Measurements from ENCODE around the gene FUT6.
"Not testable (repeated sequence)": the region's sequence is repeated elsewhere in the genome, so short reads cannot be mapped to it uniquely, and the experiment has no call there.

The FUT6 gene, protein sequence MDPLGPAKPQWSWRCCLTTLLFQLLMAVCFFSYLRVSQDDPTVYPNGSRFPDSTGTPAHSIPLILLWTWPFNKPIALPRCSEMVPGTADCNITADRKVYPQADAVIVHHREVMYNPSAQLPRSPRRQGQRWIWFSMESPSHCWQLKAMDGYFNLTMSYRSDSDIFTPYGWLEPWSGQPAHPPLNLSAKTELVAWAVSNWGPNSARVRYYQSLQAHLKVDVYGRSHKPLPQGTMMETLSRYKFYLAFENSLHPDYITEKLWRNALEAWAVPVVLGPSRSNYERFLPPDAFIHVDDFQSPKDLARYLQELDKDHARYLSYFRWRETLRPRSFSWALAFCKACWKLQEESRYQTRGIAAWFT

DNA sequence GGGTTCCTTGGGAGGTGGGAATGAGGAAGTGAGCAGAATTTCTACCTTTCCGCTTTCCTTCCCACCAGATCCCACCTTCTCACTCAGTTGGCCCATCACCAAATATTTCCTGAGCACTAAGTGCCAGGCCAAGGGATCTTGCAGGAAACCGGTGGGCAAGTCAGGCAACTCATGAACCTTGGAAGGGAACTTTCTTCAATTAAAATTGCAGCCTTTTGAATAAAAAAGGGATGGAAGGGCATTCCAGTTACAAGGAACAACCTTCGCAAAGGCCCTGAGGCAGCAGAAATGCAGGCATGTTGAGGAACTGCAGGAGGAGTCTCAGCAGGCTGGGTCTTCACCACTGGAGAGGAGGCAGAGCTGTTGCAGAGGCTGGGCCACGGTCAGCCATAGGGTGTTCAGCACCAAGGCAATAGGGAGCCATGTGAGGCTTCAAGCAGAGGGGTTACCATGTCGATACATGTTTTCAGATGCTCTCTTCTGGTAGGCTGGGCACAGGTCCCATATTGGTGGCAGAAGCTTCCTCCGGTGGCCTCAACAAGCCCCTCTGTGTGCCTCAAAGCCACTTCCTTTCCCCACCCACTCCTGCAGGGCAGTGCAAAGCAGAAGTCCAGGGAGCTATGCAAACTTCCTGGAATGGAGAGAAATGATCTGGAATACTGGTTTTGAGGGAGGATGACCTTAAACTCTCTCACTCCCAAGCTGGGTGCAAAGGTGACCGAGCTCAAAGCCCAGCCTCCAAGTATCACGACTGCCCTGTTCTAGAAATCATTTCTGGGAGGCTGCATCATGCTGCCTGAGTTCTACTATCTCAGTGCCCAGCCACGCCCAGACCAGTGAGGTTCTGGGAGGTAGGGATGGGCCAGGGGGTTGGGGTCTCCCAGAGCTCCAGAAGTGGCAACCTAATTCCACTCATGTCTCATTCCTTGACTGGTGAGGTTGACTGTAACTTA lies at the start of gene FUT6:
FUT6 (minus strand) TSS at position 638 of the 953 bp plus-strand sequence. CDS start 7,135 bp downstream, outside the sequence.
- DNase-seq (ENCODE audit: low spot score), result no peak

DNA sequence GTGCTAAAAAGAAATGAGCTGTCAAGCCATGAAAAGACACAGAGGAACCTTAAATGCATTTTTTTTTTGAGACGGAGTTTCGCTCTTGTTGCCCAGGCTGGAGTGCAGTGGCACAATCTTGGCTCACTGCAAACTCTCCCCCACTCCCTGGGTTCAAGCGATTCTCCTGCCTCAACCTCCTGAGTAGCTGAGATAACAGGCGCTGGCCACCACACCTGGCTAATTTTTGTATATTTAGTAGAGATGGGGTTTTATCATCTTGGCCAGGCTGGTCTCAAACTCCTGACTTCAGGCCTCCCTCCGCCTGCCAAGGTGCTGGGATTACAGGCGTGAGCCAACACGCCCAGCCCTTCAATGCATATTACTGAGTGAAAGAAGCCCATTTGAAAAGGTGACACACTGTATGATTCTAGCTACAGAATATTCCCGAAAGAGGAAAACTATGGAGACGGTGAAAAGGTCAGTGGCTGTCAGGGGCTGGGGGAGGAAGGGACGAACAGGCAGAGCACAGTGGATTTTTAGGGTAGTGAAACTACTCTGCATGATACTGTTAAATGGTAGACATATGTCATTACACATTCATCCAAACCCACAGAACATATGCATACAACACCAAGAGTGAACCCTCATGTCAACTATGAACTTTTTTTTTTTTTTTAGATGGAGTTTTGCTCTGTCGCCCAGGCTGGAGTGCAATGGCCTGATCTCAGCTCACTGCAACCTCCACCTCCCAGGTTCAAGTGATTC lies 44.7 kb upstream of the FUT6 start:
- not testable (repeated sequence) for DNase-seq (ENCODE audit: low spot score)

DNA sequence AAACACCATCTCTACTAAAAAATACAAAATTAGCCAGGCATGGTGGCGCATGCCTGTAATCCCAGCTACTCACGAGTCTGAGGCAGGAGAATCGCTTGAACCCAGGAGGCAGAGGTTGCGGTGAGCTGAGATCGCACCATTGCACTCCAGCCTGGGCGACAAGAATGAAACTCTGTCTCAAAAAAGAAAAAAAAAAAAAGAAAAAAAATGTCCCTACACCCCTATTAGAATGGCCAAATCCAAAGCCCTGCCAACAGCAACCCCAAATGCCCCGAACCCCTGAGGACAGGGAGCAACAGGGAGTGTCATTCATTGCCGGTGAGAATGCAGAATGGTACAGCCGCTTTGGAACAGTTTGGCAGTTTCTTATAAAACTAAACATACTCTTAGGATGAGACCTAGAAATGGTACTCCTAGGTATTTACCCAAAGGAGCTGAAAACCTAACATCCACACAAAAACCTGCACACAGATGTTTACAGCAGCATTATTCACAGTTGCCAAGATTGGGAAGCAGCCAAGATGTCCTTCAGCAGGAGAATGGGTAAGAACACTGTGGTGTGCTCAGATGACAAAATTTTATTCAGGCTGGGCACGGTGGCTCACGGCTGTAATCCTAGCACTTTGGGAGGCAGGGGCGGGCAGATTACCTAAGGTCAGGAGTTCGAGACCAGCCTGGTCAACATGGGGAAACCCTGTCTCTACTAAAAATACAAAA lies 43.8 kb upstream of the FUT6 start:
- DNase-seq (ENCODE audit: low spot score), result not testable (repeated sequence)

DNA sequence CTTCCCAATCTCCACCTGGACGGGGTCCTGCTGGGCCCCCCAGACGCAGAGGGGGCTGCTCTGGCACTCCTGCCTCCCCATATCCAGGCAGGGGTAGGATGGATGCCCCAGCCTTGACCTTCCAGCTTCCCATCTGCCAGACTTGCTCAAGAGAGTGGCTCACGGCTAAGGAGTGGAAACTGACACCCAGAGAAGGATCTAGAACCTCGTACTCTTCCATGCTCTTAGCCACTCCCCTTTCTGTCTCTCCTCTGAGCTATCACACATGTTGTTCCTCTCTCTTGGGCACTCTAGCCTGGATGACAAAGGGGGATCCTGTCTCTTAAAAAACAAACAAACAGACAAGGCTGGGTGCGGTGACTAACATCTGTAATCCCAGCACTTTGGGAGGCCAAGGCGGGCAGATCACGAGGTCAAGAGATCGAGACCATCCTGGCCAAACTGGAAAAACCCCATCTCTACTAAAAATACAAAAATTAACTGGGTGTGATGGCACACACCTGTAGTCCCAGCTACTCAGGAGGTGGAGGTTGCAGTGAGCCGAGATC lies 43.0 kb upstream of the FUT6 start:
- no peak for DNase-seq (ENCODE audit: low spot score)

DNA sequence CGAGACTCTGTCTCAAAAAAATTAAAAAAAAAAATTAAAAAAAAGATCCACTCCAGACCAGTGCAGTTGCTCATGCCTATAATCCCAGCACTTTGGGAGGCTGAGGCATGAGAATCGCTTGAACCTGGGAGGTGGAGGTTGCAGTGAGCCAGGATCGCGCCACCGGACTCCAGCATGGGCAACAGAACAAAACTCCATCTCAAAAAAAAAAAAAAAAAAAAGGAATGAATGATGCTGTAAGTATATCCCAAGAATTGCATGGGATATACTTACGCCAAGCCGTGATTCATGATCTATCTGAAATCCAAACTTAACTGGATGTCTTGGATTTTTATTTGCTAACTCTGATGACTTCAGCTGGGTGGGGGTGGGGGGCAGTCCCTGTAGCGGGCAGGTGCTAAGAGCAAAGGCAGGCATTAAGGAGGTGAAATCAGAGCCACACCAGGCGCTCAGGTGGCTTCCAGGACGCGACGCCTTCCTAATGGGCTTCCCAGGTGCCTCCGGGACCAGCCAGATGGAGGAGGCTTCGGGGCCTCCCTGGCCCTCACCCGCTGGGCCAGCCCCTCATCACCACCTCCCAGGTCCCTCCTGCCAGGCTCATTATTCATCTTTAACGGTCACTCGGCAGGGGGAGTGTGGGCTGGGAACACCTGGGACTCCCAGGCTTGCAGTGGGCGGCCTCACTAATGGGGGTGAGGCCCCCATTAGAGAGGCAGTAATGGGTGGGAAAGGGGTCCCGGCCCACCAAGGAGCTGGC lies 42.2 kb upstream of the FUT6 start:
- no peak for DNase-seq (ENCODE audit: low spot score)

DNA sequence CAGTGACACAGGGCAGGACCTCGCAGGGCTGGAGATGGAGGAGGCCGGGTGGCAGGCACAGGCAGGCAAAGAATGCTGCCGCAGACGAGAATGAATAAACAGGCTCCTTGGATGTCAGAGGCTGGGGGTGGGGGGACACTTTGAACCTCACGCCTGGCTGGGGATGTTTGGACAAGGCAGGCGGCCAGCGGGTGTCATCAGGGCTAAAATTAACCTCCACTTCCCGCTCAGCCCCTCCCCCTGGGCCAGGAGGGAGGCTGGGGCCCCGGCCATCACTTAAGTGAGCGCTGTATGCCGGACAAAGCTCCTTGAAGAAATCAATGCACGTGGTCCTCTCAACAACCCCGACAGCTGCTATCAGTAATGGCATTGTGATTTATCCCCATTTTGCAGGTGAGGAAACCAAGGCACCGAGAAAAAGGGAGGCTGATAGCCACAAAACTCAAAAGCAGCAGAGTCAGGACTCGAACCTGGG lies 41.1 kb upstream of the FUT6 start:
- DNase-seq (ENCODE audit: low spot score), result no peak

DNA sequence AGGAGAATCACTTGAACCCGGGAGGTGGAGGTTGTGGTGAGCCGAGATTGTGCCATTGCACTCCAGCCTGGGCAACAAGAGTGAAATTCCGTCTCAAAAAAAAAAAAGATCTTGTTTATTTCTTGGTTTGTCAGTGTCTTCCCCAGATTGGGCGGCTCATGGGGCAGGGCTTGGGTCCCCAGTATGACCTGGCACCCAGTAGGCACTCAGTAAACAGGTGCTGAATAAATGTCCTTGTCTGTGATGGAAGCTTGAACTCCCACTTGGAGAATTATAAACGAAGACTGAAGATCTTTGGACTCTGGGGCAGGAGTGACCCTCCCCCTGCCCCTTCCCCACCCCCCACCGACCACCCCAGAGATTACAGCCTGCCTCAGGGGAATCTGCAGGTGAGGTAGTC lies 40.7 kb upstream of the FUT6 start:
- DNase-seq (ENCODE audit: low spot score), result no peak

DNA sequence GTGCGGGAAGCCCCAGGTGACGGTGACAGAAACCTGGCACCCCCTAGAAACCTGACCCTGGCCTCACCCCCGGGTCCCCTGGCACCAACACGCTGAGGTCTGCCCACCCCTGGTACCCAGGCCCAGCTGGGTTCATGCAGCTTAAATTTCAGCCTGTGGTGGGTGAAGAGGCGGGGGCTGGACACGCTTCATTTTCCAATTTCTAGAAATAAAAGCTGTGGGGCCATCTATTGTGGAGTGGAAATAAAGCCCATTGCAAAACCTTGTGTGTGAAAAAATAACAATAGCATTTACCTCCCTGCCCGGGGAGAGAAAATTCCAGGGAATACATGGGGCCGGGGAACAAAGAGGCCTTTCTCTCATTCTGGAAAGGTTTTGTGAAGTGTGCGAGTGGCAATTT lies 38.4 kb upstream of the FUT6 start:
- DNase-seq (ENCODE audit: low spot score), result no peak

DNA sequence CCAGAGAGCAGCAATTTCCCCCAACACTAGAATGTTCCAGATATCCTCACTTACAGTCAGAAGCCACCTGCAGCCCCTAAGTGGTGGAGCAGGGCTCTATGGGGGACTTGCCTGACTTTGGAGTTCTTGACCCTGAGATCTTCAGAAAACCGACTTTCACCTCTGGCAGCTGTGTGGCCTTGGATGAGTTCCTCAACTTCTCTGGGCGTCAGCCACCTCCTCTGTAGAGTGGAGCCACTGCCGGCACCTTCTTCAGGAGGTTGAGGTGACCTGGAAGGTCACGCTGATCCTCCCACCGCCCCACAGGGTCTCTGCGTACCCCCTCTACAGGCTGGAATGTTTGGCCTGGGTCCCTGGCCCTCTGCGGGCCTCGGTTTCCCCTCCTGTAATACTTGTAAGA lies 37.9 kb upstream of the FUT6 start:
- no peak for DNase-seq (ENCODE audit: low spot score)

DNA sequence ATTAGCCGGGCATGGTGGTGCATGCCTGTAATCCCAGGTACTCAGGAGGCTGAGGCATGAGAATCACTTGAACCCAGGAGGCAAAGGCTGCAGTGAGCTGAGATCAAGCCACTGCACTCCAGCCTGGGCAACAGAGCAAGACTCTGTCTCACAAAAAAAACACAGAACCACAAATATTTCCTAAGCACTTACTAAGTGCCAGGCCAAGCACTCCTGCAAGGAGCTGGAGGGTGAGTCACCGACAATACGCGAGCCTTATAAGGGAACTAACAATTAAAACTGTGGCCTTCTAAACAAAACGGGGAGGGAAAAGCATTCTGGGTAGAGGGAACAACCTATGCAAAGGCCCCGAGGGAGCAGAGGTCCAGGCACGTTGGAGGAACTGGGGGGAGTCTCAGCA lies 35.0 kb upstream of the FUT6 start:
- DNase-seq (ENCODE audit: low spot score), result not testable (repeated sequence)

DNA sequence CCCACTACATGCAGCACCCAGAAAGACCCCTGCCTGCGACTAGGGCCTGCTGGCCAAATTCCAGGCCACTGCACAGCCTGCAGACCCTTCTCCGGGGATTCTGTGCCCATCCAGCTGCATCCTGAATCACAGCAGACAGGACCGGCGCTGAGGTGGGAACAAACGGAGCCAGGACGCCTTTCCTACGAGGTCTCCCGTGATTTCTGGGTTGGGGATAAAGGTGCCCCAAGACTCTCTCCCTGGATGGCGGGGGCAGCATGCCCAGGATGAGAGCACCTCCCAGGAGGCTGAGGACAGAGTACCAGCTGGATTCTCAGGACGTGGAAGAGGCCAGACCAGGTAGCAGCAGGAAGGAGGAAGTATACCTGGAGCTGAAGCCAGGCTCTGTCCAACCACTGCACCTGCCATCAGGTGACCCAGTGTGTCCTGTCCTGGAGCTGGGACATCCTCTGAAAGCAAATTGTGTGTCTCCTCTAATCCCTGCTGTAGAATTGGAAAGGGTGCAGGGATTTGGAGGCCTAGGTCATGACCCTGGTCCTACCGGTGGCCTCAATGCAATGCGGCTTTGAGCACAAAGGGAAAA lies 34.2 kb upstream of the FUT6 start:
- no peak for DNase-seq (ENCODE audit: low spot score)

DNA sequence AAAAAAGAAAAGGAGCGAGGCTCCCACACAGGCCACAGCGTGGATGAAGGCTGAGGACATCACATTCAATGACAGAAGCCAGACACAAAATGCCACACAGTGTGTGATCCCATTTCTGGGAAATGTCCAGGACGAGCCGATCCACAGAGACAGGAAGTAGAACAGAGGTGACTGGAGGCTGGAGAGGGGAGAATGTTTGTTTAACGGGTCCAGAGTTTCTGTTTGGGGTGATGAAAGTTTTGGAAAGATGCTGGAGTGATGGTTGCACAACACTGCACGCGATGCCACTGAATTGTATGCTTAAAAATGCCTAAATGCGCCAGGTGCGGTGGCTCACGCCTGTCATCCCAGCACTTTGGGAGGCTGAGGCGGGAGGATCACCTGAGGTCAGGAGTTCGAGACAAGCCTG lies 31.5 kb upstream of the FUT6 start:
- DNase-seq (ENCODE audit: low spot score), result no peak

DNA sequence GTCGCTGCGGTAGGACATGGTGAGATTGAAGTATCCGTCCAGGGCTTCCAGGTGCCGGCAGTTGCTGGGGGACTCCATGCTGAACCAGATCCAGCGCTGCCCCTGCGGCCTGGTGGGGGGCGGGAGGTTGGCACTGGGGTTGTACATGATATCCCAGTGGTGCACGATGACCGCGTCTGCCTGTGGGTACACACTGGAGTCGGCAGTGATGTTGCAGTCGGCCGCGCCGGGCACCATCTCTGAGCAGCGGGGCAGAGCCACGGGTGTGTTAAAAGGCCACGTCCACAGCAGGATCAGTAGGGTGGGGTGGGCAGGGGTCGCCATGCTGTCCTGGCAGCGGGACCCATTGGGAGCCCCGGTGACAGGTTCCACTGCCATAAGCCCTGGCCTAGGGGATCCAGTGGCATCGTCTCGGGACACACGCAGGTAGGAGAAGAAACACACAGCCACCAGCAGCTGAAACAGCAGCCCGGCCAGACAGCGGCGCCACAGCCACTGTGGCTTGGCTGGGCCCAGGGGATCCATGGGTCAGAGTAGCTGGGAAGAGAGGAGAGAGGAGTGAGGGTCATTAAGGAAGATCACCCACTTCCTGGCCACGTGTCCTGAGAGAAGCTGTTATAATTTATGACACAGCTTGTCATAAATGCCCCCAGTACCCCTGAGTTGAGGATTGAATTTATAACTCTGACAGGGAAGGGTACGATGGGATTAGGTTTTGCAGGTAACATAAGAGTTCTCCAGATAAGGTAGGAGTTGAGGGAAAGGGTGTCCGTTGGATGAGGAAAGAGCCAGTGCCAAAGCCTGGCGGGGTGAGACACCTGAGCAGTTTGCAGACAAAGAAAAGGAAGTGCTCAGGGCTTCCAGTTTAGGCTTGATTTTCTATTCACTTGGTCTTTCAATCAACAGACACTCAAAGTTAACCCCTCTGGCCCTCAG lies 28.0 kb upstream of the FUT6 start:
- no peak for DNase-seq (ENCODE audit: low spot score)

DNA sequence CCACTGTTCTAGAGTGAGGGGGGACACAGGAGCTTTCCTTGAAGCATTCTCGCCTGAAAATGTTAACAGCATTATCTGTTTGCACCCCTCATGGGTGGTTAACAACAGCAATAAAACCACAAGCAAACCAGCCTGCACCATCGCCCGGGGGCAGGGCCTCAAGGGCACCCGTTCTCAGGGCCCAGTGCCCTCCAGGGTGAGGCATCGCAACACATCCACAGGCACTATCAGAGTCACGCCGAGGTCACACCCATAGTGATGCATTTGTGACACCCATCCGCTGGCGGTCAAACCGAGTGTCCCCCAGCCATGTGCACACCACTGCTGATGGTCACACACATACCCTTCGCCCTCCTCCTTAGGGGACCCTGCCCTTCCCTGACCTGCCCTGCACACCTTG lies 26.3 kb upstream of the FUT6 start:
- DNase-seq (ENCODE audit: low spot score), result no peak

DNA sequence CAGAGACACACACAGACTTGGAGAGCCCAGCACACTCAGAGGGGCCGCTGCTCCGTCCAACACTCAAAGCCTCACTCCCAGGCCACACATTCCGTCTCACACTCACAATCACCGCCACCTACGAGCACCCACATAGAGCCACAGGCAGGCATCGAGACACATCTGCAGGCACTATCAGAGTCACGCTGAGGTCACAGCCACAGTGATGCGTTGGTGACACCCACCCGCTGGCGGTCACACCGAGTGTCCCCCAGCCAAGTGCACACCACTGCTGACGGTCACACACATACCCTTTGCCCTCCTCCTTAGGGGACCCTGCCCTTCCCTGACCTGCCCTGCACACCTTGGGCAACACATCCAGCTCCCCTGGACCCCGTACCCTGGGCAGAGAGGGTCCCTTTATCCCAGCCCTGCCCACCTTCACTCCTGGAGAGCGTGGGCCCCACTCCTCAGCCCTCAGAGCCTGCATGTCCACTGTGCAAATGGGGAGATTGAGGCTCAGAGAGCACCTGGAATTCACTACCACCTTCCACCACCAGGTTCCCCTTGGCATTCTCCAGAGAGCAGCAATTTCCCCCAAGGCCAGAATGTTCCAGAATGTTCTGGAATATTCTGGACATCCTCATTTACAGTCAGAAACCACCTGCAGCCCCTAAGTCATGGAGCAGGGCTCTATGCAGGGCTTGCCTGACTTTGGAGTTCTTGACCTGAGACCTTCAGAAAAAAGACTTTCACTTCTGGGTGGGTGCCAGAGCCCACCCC lies 25.4 kb upstream of the FUT6 start:
- no peak for DNase-seq (ENCODE audit: low spot score)

DNA sequence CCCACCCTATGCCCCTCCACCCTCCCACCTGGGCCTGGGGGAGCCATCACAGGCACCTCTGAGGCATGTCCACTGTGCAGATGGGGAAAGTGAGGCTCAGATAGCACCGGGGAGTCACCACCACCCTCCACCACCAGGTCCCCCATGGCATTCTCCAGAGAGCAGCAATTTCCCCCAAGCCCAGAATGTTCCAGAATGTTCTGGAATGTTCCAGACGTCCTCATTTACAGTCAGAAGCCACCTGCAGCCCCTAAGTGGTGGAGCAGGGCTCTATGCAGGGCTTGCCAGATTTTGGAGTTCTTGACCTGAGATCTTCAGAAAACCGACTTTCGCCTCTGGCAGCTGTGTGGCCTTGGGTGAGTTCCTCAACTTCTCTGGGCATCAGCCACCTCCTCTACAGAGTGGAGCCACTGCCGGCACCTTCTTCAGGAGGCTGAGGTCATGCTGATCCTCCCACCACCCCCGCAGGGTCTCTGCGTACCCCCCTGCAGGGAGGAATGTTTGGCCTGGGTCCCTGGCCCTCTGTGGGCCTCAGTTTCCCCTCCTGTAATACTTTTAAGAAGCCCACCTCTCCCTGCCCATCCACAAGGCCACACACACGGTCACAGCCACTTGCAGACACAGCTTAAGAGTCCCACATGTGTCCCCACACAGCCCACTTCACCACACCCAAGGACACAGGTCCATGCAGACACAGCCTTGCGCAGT lies 24.7 kb upstream of the FUT6 start:
- no peak for DNase-seq (ENCODE audit: low spot score)

DNA sequence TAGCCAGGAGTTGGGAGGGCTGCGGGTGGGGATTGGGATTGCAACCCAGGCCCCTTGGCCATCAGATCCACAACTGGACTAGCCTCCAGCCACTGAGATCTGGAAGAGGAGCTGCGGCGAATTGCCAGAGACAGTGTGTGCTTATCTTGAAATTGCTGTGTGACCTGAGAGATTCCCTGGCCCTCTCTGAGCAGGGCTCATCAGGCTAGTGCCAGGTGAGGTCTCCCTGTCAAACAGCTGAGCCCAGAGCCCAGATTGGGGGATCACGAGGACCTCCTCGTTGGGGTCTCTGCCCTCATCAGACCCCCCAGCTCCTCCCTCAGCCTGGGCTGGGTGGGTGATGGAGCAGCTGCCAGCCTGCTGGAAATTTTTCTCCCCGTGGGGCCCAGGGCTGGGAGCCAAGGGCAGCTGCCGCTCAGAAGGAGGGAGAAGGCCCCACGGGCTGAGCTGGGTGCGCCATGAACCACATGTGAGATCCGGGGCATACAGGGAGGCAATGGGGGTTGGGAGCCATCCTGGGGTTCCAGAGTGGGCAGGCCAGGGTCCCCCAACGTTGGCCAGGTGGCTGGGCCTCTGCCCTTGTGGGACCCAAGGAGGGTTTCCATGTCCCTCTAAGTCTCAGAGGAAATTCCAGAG lies 23.6 kb upstream of the FUT6 start:
- DNase-seq (ENCODE audit: low spot score), result no peak
